Endothelial cell of umbilical vein (primary cell): Measurements from ENCODE around the gene ERBB4.

ENCODE experiments used
- EZH2 ChIP-seq: IDR thresholded peaks from 2 replicates; pipeline ENCODE4 v1.6.1; 2012; ENCODE audit warnings: borderline replicate concordance, low read depth, mild to moderate bottlenecking, moderate library complexity, low read length, inconsistent platforms; ENCODE audit not compliant: severe bottlenecking
- POLR2A ChIP-seq: IDR thresholded peaks from 2 replicates; pipeline ENCODE4 v1.6.1; 2012; ENCODE audit warnings: low read depth, mild to moderate bottlenecking, control low read depth, low read length
- TF ChIP-seq, protein P1 (sequence below), 2 donors: IDR thresholded peaks; 1 replicate in 1 of 2; 2 replicates in 1 of 2; pipeline ENCODE4 v1.5.1; 2011; ENCODE audit warnings: low read length in 2 of 2, mild to moderate bottlenecking in 2 of 2, moderate library complexity in 2 of 2, control low read depth in 1 of 2, inconsistent platforms in 1 of 2, low read depth in 1 of 2; ENCODE audit not compliant: insufficient read depth in 1 of 2; ENCODE audit errors: extremely low read depth in 1 of 2
- TF ChIP-seq, protein P2 (sequence below): IDR thresholded peaks from 2 replicates; pipeline ENCODE4 v1.6.1; 2011; ENCODE audit not compliant: insufficient read depth, insufficient read length

DNA sequence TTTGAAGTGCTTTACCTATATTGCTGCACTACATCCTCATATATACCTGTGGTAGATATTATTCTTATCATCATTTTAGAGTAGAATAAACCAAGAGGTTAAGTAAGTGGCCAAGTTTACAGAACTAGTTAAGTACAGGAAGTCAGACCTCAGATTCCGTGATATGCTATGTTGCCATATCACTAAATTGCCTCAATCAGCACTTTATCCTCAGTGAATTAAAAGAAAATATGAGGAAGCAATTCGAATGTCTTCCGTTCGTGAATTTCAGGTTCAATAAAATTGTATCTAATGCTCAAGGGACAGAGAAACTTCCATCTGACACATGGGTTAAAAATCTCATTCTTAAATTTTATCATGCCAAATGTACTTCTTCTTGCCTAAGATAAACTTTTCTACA, 1133.6 kb downstream of the ERBB4 start:
- no peak for TF ChIP-seq POLR2A
- TF ChIP-seq, protein P1, sequence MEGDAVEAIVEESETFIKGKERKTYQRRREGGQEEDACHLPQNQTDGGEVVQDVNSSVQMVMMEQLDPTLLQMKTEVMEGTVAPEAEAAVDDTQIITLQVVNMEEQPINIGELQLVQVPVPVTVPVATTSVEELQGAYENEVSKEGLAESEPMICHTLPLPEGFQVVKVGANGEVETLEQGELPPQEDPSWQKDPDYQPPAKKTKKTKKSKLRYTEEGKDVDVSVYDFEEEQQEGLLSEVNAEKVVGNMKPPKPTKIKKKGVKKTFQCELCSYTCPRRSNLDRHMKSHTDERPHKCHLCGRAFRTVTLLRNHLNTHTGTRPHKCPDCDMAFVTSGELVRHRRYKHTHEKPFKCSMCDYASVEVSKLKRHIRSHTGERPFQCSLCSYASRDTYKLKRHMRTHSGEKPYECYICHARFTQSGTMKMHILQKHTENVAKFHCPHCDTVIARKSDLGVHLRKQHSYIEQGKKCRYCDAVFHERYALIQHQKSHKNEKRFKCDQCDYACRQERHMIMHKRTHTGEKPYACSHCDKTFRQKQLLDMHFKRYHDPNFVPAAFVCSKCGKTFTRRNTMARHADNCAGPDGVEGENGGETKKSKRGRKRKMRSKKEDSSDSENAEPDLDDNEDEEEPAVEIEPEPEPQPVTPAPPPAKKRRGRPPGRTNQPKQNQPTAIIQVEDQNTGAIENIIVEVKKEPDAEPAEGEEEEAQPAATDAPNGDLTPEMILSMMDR (IDR thresholded peaks at IDR 0.05; ENCODE audit: extremely low read depth in 1 of 2, insufficient read depth in 1 of 2, low read depth in 1 of 2, low read length in 2 of 2): no peak
- TF ChIP-seq, protein P2, sequence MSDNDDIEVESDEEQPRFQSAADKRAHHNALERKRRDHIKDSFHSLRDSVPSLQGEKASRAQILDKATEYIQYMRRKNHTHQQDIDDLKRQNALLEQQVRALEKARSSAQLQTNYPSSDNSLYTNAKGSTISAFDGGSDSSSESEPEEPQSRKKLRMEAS: no peak
- TF ChIP-seq EZH2: no peak
